ENCODE data around the gene PRKCE.

GRCh38 chr2:46193356-46193755, 541.9 kb downstream of the PRKCE start:
- TF ChIP-seq, protein P1, sequence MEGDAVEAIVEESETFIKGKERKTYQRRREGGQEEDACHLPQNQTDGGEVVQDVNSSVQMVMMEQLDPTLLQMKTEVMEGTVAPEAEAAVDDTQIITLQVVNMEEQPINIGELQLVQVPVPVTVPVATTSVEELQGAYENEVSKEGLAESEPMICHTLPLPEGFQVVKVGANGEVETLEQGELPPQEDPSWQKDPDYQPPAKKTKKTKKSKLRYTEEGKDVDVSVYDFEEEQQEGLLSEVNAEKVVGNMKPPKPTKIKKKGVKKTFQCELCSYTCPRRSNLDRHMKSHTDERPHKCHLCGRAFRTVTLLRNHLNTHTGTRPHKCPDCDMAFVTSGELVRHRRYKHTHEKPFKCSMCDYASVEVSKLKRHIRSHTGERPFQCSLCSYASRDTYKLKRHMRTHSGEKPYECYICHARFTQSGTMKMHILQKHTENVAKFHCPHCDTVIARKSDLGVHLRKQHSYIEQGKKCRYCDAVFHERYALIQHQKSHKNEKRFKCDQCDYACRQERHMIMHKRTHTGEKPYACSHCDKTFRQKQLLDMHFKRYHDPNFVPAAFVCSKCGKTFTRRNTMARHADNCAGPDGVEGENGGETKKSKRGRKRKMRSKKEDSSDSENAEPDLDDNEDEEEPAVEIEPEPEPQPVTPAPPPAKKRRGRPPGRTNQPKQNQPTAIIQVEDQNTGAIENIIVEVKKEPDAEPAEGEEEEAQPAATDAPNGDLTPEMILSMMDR (conservative IDR thresholded peaks at IDR 0.05 in 1 of 2, IDR thresholded peaks at IDR 0.05 in 1 of 2; ENCODE audit: low read depth in 1 of 2, low read length in 2 of 2), result no peak
- no peak for TF ChIP-seq EZH2 (IDR thresholded peaks at IDR 0.05; ENCODE audit: low read length, missing control alignments)

All from fibroblast of lung (primary cell).